ENCODE results near the gene CABP4.

Gene CABP4

DNA sequence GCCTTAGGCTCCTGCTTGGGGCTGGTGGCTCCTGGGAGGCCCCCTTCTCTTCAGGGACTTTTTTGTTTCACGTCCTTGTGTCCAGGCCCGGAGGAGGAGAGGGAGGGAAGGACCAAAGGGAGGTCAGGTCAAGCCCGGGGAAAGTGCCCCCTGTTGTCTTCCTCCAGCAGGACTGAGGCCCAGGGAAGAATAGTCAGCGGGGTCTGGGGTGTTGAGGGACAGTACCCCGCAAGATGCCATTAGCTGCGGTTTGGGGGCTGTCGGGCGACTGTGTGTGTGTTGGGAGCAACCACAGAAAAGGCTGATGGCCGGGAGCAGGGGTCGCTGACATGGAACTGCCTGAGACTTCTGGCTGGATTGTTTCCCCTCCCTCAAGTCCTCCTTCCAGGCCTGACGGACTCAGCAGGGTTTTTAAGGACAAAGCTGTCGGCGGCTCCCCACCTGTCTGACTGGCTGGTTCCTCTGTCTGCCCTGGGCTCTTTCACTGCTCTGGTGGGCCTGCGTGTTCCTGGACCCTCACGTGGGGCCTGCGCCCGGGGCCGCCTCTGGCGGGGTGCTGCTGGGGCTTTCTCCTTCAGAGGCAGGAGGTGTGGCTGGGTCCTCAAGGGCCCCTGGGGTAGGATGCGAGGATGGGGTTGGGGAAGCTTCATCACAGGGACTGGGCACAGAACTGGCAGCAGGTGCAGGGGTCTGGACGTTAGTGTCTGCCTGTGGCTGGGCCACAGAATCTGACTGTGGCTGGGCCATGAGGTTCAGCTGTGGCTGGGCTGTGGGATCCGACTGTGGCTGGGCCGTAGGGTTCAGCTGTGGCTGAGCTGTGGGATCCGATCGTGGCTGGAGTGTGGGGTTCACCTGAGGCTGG lies 4.1 kb upstream of the CABP4 start:
- no peaks in the 10 kb centered on the region for H3K36me3 ChIP-seq (ENCODE audit: control insufficient read depth in 1 of 2, insufficient read depth in 2 of 2, low read length in 2 of 2)
- H3K27me3 ChIP-seq (ENCODE audit: low read depth, low read length): no peaks in the 10 kb centered on the region
- no peak overlapping the region for H3K27ac ChIP-seq (ENCODE audit: low read length)
- H3K4me1 ChIP-seq (ENCODE audit: control insufficient read depth in 1 of 2, insufficient read depth in 2 of 2, low read length in 2 of 2): no peaks in the 10 kb centered on the region
- no peaks in the 10 kb centered on the region for H3K9me3 ChIP-seq (ENCODE audit: control insufficient read depth in 1 of 2, low read length in 2 of 2)
- no peak overlapping the region for H3K4me3 ChIP-seq (ENCODE audit: low read depth in 1 of 2, low read length in 2 of 2)

DNA sequence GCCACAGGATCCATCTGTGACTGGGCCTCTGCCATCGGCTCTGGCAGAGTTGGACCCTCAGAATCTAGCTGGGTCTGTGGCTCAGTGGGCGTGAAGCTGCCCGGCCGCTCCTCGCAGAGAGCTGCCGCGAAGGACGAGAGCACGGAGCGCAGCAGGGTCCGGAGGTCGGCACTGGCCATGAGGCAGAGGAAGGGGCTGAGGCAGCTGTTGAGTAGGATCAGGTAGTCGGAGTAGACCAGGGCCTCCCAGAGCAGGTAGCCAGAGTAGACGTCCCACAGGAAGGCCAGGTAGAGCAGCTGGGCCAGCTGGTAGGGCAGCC lies 3.5 kb upstream of the CABP4 start:
- no peaks in the 10 kb centered on the region for H3K27me3 ChIP-seq (ENCODE audit: low read depth, low read length)
- H3K27ac ChIP-seq (ENCODE audit: low read length): no peak overlapping the region
- H3K4me1 ChIP-seq (ENCODE audit: control insufficient read depth in 1 of 2, insufficient read depth in 2 of 2, low read length in 2 of 2): no peaks in the 10 kb centered on the region
- no peak overlapping the region for H3K4me3 ChIP-seq (ENCODE audit: low read depth in 1 of 2, low read length in 2 of 2)
- no peaks in the 10 kb centered on the region for H3K36me3 ChIP-seq (ENCODE audit: control insufficient read depth in 1 of 2, insufficient read depth in 2 of 2, low read length in 2 of 2)
- no peaks in the 10 kb centered on the region for H3K9me3 ChIP-seq (ENCODE audit: control insufficient read depth in 1 of 2, low read length in 2 of 2)

DNA sequence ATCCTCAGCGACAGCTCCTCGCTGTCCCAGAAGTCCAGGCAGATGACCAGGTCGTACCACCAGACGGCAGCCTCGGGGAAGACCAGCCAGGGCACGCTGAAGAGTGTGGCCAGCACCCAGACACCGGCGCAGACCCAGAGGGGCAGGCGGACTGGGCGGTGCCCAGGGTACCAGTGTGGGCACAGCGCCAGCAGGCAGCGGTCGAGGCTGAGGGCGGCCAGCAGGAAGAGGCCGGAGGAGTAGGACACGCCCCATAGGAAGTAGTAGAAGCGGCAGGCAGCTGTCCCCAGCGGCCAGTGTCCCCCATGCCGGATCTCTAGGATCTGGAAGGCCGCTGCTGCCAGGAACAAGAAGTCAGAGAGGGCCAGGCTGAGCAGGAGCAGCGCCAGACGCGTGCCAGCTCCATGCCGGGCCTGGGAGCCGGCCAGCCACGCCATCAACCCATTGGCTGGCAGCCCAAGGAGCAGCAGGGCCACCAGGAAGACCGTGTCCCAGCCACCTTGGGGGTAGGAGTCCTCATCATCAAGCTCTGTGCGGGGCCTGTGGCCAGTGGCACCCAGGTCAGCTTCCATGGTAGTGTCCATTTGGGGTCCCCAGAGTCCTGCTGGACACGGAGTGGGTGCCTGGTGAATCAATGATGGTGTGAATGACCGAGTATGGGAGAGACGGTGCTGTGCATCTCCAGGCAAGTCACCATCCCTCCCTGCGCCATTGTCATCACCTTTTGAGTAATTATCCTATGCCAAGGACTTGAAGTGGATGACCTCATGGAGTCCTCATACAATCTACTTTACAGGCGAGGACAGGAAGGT lies 2.8 kb upstream of the CABP4 start, which contains the start of gene GPR152:
Gene GPR152 (minus strand): TSS at position 589 of the 812 bp plus-strand sequence. CDS start 5 bp downstream, at position 584.
- no peaks in the 10 kb centered on the region for H3K36me3 ChIP-seq (ENCODE audit: control insufficient read depth in 1 of 2, insufficient read depth in 2 of 2, low read length in 2 of 2)
- H3K9me3 ChIP-seq (ENCODE audit: control insufficient read depth in 1 of 2, low read length in 2 of 2): no peaks in the 10 kb centered on the region
- no peak within 1 kb of the TSS for H3K27ac ChIP-seq (ENCODE audit: low read length)
- no peaks in the 10 kb centered on the region for H3K4me1 ChIP-seq (ENCODE audit: control insufficient read depth in 1 of 2, insufficient read depth in 2 of 2, low read length in 2 of 2)
- H3K27me3 ChIP-seq (ENCODE audit: low read depth, low read length): no peaks in the 10 kb centered on the region
- no peak within 1 kb of the TSS for H3K4me3 ChIP-seq (ENCODE audit: low read depth in 1 of 2, low read length in 2 of 2)

DNA sequence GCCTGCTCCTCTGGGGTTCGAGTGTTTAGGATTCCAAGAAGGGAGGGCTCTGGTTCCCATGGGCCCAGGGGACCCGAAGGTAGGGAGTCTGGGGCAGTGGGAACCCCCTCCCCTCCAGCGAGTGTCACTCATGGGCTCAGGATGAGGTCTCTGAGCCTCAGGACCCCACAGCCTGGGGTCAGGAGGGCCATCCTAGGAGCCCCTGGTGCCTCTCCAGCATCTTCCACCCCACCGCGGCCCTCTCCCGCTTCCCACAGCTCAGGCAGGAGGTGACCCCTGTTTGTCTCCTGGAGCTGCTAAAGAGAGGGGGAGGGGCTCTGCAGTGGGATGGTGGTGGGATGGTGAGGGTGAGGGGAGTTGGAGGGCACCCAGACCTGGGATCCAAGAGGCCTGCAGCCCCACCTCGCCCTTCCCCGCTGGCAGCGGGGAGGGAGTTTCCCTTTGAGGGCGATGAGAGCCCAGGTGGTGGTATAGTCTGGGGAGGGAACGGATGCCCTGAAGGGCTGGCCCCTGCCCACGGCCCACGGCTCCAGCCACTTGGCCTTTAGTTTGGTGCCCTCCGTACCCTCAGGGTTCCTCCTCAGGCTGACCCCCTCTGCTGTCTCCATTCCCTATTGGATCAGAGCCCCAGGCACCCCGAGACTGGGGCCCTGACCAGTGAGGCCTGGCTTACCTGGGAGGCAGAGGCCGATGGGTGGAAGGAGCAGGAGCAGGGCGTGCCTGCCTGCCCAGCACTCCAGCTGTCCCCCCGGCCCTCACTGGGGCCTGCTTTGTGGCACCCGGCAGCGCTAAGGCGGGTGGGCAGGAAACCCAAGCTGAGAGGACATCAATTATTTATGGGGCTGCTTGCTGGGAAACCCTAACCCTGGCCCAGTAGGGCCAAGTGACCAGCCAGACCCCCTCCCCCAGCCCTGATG lies 1.1 kb upstream of the CABP4 start:
- no peak overlapping the region for H3K27ac ChIP-seq (ENCODE audit: low read length)
- no peaks in the 10 kb centered on the region for H3K36me3 ChIP-seq (ENCODE audit: control insufficient read depth in 1 of 2, insufficient read depth in 2 of 2, low read length in 2 of 2)
- H3K9me3 ChIP-seq (ENCODE audit: control insufficient read depth in 1 of 2, low read length in 2 of 2): no peaks in the 10 kb centered on the region
- H3K4me3 ChIP-seq (ENCODE audit: low read depth in 1 of 2, low read length in 2 of 2): no peak overlapping the region
- no peaks in the 10 kb centered on the region for H3K4me1 ChIP-seq (ENCODE audit: control insufficient read depth in 1 of 2, insufficient read depth in 2 of 2, low read length in 2 of 2)
- no peaks in the 10 kb centered on the region for H3K27me3 ChIP-seq (ENCODE audit: low read depth, low read length)

DNA sequence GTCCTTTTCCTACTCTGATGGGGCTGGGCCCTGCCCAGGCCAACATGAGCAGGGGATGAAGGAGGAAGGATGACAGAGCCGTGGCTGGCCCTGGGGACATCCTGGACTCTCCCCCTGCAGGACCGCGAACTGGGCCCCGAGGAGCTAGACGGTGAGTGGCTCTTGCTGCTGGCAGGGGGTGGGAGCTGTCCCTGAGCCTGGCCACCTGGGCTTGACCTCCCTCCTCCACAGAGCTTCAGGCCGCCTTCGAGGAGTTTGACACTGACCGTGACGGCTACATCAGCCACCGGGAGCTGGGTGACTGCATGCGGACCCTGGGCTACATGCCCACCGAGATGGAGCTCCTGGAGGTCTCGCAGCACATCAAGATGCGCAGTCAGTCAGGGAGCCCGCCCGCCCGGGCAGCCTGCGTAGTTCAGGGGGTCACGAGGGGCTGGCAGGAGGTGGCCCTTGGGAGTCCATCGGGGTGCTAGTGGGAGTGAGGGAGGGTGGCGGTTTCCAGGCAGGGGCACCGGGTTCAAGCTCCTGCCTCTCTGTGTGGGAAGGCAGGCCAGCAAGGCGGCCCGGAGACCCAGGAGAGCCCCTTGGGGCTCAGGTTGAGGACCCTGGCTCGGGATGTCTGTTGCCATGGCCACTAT lies 1.0 kb downstream of the CABP4 start:
- H3K36me3 ChIP-seq (ENCODE audit: control insufficient read depth in 1 of 2, insufficient read depth in 2 of 2, low read length in 2 of 2): no peaks in the 10 kb centered on the region
- H3K27me3 ChIP-seq (ENCODE audit: low read depth, low read length): no peaks in the 10 kb centered on the region
- H3K4me1 ChIP-seq (ENCODE audit: control insufficient read depth in 1 of 2, insufficient read depth in 2 of 2, low read length in 2 of 2): no peaks in the 10 kb centered on the region
- no peaks in the 10 kb centered on the region for H3K9me3 ChIP-seq (ENCODE audit: control insufficient read depth in 1 of 2, low read length in 2 of 2)
- H3K27ac ChIP-seq (ENCODE audit: low read length): no peak overlapping the region
- no peak overlapping the region for H3K4me3 ChIP-seq (ENCODE audit: low read depth in 1 of 2, low read length in 2 of 2)

DNA sequence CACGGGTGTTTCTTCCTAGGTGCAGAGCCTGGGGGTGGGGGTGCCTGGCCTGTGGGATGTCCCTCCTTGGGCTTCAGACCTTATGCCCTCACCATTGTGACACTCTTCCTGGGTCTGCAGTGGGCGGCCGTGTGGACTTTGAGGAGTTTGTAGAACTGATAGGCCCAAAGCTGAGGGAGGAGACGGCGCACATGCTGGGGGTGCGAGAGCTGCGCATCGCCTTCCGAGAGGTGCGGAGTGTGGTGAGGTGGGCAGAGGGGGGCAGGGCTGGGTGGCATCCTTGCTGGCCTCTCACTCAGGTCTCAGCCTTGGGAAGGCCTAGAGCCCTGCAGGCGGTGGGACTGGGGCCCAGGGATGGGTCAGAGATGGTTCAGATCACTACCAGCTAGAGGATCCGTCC lies 2.3 kb downstream of the CABP4 start:
- no peaks in the 10 kb centered on the region for H3K27me3 ChIP-seq (ENCODE audit: low read depth, low read length)
- H3K27ac ChIP-seq (ENCODE audit: low read length): no peak overlapping the region
- H3K9me3 ChIP-seq (ENCODE audit: control insufficient read depth in 1 of 2, low read length in 2 of 2): no peaks in the 10 kb centered on the region
- no peaks in the 10 kb centered on the region for H3K4me1 ChIP-seq (ENCODE audit: control insufficient read depth in 1 of 2, insufficient read depth in 2 of 2, low read length in 2 of 2)
- H3K4me3 ChIP-seq (ENCODE audit: low read depth in 1 of 2, low read length in 2 of 2): no peak overlapping the region
- no peaks in the 10 kb centered on the region for H3K36me3 ChIP-seq (ENCODE audit: control insufficient read depth in 1 of 2, insufficient read depth in 2 of 2, low read length in 2 of 2)

DNA sequence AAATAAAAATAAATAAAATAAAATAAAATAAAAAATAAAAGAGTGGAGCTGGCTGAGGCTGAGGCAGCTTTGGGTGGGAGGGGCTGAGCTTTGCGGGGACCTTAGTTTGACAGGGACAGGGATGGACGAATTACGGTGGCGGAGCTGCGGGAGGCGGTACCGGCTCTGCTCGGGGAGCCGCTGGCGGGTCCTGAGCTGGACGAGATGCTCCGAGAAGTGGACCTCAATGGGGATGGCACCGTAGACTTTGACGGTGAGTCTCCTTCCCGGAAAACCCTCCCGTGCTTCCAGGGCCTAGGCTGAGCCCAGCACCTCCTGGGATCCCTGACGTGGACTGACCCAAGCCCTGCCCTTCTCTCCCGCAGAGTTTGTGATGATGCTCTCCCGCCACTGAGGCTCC lies 3.1 kb downstream of the CABP4 start:
- no peak overlapping the region for H3K27ac ChIP-seq (ENCODE audit: low read length)

DNA sequence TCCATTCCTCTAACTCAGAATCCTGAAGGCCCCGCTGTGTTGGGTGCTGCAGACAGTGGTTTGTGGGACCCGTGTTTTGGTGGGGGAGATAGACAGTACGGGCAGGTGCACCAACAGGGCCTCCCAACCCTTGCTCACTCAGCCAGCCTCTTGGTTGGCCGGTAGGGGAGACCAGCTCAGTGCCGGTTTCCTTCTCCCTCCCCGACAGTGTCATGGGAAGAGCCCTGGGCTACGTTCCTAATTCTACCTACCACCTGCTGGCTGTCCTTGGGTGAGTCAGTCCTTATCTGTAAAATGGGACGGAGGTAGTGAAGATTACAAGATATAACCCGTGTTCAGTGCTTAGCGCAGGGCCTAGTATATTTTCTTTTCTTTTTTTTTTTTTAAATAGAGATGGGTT lies 8.0 kb downstream of the CABP4 start:
- no peaks in the 10 kb centered on the region for H3K9me3 ChIP-seq (ENCODE audit: control insufficient read depth in 1 of 2, low read length in 2 of 2)
- peaks cover 5 to 31% of the 10 kb centered on the region in 2 donors for H3K4me1 ChIP-seq (ENCODE audit: control insufficient read depth in 1 of 2, insufficient read depth in 2 of 2, low read length in 2 of 2)
- no peaks in the 10 kb centered on the region for H3K27me3 ChIP-seq (ENCODE audit: low read depth, low read length)
- H3K36me3 ChIP-seq (ENCODE audit: control insufficient read depth in 1 of 2, insufficient read depth in 2 of 2, low read length in 2 of 2): no peaks in the 10 kb centered on the region
- H3K4me3 ChIP-seq (ENCODE audit: low read depth in 1 of 2, low read length in 2 of 2): no peak overlapping the region
- H3K27ac ChIP-seq (ENCODE audit: low read length): no peak overlapping the region

More for the DNA sequence above, 3.1 kb downstream of the CABP4 start:
- H3K4me3 ChIP-seq (ENCODE audit: low read depth in 1 of 2, low read length in 2 of 2): no peak overlapping the region
- H3K27me3 ChIP-seq (ENCODE audit: low read depth, low read length): no peaks in the 10 kb centered on the region
- no peaks in the 10 kb centered on the region for H3K36me3 ChIP-seq (ENCODE audit: control insufficient read depth in 1 of 2, insufficient read depth in 2 of 2, low read length in 2 of 2)
- H3K9me3 ChIP-seq (ENCODE audit: control insufficient read depth in 1 of 2, low read length in 2 of 2): no peaks in the 10 kb centered on the region
- no peaks in the 10 kb centered on the region for H3K4me1 ChIP-seq (ENCODE audit: control insufficient read depth in 1 of 2, insufficient read depth in 2 of 2, low read length in 2 of 2)

DNA sequence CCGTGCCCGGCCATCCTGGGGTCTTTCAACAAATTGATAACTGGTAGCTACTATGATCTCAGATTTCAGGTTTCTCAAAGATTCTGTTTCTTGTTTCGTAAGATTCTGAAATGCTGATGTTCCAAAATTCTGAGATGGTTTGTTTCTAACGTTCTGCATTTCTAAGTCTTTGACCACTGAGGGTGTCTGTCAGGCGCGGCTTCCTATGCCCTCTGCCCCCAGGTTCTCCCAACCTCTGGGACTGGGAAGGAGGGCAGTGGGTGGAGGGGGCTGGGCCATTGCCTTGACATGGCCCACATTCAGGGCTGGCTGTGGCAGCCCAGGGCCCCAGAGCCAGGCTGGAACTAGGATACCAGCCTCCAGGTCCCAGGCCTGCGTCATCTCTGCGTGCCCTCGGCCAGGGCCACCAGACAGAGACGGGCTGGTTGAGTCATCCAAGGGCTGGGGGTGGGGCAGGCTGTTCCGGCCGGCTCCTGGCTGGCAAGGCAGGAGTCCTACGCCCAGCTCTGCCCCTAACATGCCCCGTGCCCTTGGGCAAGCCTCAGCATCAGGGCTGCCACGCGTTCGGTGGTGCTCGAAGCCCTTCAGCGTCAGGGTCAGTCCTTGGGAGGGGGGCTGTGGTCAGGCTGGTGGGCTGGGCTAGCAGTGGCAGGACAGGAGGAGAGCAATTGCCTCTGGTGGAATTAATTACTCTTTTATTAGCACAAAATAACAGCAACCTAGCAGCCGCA lies 8.7 kb downstream of the CABP4 start:
- no peaks in the 10 kb centered on the region for H3K27me3 ChIP-seq (ENCODE audit: low read depth, low read length)
- H3K9me3 ChIP-seq (ENCODE audit: control insufficient read depth in 1 of 2, low read length in 2 of 2): no peaks in the 10 kb centered on the region
- peak overlapping the region; percentile 74 for H3K27ac ChIP-seq (ENCODE audit: low read length)
- peak overlapping the region; percentile 64 to 65 for H3K4me3 ChIP-seq (ENCODE audit: low read depth in 1 of 2, low read length in 2 of 2)
- peaks cover 6 to 33% of the 10 kb centered on the region in 2 donors for H3K4me1 ChIP-seq (ENCODE audit: control insufficient read depth in 1 of 2, insufficient read depth in 2 of 2, low read length in 2 of 2)
- H3K36me3 ChIP-seq (ENCODE audit: control insufficient read depth in 1 of 2, insufficient read depth in 2 of 2, low read length in 2 of 2): no peaks in the 10 kb centered on the region

DNA sequence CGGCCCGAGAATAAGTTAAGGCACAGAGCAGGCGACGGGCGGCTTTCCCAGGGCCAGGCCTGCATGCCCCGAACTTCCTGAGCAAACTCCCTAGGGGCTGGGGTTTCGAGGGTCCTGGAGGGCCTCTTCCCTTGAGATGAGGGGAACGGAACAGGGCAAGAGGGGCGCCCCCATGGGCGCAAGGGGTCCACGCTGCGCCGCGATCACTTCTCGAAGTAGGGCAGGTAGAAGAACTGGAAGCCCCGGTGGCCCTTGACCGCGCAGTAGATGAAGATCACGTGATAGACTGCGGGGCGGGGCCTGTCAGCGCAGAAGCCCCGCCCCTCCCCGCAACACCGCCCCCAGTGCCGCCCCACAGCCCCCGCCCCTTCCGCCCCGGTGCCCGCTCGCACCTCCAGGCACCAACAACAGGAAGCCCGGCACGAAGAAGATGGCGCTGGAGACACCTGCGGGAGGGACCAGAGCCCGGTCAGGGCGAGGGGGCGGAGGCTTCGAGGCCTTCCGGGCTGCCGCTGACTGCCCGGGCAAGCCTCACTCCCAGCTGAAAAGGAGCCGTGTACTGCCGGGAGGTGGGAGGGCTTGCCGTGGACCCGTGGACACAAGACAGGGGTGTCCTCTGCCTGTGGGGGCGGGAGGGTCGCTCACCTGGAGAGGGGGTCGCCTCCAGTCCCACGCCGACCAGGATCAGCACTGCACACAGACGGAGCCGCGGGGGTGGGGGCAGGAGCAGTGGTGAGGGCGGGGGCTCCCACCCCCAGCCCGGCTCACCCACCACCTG lies 9.4 kb downstream of the CABP4 start:
- H3K36me3 ChIP-seq (ENCODE audit: control insufficient read depth in 1 of 2, insufficient read depth in 2 of 2, low read length in 2 of 2): no peaks in the 10 kb centered on the region
- no peaks in the 10 kb centered on the region for H3K27me3 ChIP-seq (ENCODE audit: low read depth, low read length)
- H3K27ac ChIP-seq (ENCODE audit: low read length): peak overlapping the region; percentile 89
- peaks cover 6 to 34% of the 10 kb centered on the region in 2 donors for H3K4me1 ChIP-seq (ENCODE audit: control insufficient read depth in 1 of 2, insufficient read depth in 2 of 2, low read length in 2 of 2)
- H3K4me3 ChIP-seq (ENCODE audit: low read depth in 1 of 2, low read length in 2 of 2): peak overlapping the region; percentile 64 to 65
- no peaks in the 10 kb centered on the region for H3K9me3 ChIP-seq (ENCODE audit: control insufficient read depth in 1 of 2, low read length in 2 of 2)
